Stimulated activated CD4-positive, alpha-beta T cell treated with anti-CD3 and anti-CD28 coated beads, Interleukin-1b, Interleukin-23, amount 100 ng/mL, for 48 hours (primary cell): Measurements from ENCODE around the gene AFG3L2.

Experiments used
- DNase-seq: peaks from one replicate; pipeline ENCODE4 v3.0.0-alpha.2; 2020

AFG3L2 gene

DNA sequence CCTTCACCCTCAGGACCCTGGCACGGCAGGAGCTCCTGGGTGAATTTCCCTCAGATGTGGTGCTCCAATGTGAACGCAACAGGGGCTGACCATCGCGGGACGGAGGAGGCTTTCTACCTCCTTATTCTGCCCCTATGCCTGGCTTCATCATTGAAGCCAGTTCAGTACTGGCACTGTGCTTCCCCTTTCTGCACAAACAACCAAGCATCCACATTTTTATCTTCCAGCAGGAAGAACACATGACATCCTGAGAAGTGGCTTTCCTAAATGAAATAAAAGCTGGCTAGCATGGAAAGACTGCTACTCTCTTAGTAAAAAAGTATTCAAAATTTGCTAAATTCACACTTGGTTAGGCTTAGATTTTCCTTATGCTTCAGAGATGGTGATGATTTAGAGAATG, 24.8 kb downstream of the AFG3L2 start:
- no peak for DNase-seq

- DNase-seq = no peak
These were observed 29.1 kb downstream of the AFG3L2 start for GRCh38 chr18:12347895-12348294.

DNA sequence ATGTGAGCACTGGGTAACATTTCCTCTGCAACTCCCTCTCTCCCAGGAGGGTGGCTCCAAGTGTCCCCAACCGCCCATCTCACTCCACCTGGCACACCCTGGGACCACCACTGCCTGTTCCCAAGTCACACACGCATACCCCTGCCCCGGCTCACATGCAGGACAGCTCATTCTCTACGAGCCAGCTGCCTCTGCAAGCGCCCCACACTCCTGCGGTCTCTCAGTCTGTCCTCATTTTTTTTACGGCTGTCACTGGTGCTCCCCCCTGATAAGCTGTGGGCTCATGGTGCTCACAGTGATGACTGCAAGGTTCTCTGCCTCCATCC, 30.8 kb downstream of the AFG3L2 start:
- DNase-seq = no peak

DNA sequence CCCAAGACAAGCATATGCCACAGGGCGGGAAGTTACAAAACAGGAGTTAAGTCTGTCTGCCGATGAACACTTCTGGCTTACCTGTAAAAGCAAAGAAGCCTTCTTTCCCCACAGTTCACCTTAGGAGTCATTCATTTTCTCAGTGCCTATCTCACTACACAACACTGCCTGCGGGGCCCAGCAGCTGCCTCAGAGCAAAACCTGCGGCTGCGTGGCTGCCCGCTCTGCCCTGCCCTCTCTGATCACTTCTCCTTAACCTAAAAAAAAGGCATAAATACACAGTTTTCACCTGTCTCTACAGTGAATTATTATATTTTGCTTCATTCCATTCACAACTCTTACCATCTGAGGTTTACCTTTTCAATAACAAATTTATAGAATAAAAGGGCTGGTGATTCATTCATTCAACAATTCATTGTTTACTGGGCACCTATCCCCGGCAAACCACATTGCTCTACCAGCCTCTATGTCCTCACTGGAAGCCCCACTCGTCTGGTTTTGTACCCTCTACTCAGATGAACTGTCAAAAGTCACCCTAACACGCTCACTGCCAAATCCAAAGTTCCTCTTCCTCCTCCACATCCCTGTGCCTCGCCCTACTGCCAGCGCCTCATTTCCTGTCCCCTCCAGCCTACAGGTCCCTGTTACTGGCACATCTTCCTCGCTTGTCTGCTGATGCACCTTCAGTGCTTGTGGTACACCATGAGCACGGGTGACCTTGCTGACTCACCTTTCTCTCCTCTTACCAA, 31.4 kb downstream of the AFG3L2 start:
- DNase-seq = no peak

GRCh38 chr18:12342661-12343060, 34.4 kb downstream of the AFG3L2 start:
- no peak for DNase-seq

DNA sequence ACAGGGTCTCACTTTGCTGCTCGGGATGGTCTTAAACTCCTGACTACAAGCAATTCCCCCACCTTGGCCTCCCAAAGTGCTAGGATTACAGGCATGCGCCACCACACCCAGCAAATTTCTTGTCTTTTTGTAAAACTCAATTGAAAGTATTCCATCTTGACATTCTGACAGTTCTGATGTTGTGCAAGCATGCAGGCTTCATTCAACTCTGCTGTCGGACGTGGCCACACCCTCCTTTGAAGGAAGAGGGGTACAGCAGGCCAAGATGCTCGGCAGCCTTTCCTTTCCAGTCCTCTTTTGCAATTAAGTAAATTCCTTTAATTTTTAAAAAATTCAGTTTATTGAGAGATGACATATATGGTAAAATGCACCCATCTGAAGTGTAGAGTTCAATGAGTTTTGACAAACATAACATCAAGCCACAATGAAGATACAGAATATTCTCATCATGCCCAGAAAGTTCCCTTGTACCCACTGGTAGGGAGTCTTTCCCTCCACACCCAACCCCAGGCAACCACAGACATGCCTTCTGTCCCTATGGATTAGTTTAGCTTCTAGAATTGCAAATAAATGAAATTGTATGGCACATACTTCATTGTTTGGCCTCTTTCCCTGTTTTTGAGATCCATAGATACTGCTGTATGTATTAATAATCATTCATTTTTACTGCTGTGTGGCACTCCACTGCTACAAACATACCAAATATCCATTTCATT, 35.9 kb downstream of the AFG3L2 start:
- DNase-seq = no peak

GRCh38 chr18:12338382-12338781, 38.6 kb downstream of the AFG3L2 start:
- DNase-seq = no peak

- DNase-seq = no peak
These were observed 40.1 kb downstream of the AFG3L2 start for GRCh38 chr18:12336887-12337286.

GRCh38 chr18:12336171-12336613, 40.8 kb downstream of the AFG3L2 start:
- no peak for DNase-seq

DNA sequence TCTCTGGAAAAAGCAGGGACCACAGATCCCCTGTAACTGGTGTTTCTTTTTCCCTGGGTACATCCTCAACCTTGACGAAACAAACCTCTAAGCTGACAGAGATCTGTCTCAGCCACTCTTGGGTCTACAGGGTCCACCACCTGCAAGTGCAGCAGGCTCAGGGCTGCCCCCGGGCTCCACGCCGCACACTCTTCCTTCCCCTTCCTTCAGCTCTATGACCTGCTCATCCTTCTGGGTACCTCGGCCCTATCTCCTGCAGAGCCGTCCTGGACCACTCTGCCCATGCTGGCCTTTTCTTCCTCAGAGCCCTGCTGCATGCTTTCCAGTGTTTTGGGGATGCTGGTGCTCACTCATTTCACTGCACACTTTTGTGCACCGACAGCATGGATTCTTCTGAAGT, 41.5 kb downstream of the AFG3L2 start:
- DNase-seq = no peak

- DNase-seq = no peak
These were observed 42.2 kb downstream of the AFG3L2 start for GRCh38 chr18:12334863-12335262.

DNA sequence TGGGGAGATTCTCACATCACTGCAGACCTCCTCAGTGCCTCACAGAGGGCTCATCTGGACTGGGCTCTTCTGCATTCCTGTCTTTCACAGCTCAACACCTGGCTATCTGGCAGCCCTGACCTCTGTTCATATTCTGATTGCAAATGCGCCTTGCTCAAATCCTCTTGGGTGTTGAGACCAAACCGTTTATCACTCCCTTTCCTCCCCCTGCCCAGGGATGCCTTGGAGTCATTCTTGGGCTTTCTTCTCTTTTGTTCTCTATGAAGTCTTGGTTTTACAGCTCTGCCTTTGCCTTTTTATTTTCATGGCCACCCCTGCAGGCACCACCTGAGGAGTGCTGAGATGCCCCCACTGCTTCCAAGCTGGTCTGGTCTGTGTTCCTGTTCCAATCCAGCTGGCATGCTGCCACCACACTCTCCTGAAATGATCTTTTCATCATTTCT, 42.6 kb downstream of the AFG3L2 start:
- DNase-seq = no peak

GRCh38 chr18:12333506-12334290, 43.3 kb downstream of the AFG3L2 start:
- DNase-seq = no peak

DNA sequence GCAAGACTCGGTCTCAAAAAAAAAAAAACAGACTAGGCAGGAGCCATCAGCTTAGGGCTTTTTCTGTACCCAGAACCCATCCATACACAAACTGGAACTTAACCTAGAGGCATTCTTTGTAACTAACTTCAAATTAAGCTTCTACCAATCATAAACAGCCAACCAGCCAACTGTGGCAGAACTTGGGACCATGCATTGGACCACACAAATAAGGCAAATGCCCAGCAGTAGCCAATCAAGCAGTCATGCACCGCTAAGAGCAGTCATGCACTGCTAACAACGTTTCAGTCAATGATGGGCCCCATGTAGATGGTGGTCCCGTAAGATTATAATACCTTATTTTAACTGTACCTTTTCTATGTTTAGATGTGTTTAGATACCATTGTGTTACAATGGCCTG, 46.3 kb downstream of the AFG3L2 start:
- DNase-seq = no peak

DNA sequence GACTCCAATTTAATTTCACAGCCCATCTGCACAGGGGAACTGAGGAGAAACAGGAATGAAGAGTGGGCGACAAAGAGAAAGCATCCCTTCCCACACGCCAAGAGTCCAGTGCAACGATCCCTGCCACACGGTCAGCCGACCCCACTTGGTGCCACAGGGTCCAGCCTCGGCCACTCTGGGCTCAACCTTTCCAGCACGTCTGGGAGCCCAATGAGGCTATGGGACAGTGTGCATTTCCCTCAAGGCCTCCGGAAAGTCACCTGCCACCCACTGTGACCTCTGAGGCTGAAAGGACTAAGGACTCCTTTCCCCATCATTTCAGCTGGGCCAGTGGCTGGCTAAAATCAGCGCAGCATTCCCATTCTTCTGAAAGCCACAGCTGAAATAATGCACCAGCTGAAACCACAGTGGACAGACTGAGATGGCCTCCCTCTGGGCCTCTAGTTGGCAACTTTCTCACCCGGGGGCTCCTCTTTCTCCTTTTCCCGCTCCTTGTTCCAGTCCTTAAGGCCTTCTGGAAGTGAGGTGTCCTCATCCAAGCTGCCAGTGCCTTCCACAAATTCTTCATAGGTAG, 47.8 kb downstream of the AFG3L2 start:
- no peak for DNase-seq

- no peak for DNase-seq
These were observed 48.7 kb downstream of the AFG3L2 start for GRCh38 chr18:12328179-12328823.

DNA sequence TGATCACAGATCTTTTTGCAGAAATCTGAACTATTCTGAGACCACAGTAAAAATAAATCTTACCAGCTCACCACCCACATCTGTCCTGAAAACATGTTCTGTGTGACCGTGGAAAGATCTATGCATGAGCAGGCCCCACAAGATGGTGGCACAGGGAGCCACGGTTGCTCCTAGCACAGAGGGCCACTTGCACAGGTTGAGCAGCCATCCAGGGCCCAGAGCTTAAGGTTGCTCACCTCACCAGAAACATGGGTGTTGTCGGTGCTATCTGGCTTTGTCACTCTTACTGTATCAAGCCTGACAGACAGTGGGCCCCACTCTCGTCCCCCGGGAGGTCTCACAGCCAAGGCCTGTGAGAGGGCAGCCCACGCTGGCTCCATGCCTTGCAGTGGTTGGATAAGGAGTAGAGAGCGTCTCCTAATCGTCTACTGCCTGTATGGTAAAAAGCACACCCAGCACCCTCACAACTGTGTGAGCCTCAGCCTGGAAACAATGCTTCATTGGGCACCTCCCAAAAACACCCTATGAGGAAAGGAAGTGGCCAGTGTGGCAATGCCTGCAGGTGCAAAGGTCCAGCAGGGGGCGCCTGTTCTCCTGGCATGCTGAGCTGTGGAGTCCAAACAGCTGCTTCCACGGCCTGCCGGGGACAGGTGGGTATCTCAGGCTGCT, 49.4 kb downstream of the AFG3L2 start:
- DNase-seq = peak; percentile 80

GRCh38 chr18:12326711-12327460, 50.1 kb downstream of the AFG3L2 start:
- no peak for DNase-seq

DNA sequence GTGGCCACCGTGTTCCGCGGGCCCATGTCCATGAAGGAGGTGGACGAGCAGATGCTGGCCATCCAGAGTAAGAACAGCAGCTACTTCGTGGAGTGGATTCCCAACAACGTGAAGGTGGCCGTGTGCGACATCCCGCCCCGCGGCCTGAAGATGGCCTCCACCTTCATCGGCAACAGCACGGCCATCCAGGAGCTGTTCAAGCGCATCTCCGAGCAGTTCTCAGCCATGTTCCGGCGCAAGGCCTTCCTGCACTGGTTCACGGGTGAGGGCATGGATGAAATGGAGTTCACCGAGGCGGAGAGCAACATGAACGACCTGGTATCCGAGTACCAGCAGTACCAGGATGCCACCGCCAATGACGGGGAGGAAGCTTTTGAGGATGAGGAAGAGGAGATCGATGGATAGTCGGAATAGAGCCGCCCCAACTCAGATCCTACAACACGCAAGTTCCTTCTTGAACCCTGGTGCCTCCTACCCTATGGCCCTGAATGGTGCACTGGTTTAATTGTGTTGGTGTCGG, 51.2 kb downstream of the AFG3L2 start:
- no peak for DNase-seq

DNA sequence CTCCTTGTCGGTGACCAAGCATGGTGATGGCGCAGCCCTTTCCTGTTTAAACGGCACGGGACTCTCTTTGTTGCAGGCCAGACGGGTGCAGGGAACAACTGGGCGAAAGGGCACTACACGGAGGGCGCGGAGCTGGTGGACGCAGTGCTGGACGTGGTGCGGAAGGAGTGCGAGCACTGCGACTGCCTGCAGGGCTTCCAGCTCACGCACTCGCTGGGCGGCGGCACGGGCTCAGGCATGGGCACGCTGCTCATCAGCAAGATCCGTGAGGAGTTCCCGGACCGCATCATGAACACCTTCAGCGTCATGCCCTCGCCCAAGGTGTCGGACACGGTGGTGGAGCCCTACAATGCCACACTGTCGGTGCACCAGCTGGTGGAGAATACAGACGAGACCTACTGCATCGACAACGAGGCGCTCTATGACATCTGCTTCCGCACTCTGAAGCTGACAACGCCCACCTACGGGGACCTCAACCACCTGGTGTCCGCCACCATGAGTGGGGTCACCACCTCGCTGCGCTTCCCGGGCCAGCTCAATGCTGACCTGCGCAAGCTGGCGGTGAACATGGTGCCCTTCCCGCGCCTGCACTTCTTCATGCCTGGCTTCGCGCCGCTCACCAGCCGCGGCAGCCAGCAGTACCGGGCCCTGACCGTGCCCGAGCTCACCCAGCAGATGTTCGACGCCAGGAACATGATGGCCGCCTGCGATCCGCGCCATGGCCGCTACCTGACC, 51.9 kb downstream of the AFG3L2 start:
- DNase-seq = no peak

GRCh38 chr18:12321333-12321732, 55.7 kb downstream of the AFG3L2 start:
- DNase-seq = no peak
